ENCODE measurements around the gene ZNF771. TPM values are rescaled to one million over a fixed set of nuclear protein-coding genes. Genes with fewer than 3 reads are reported as not detected.

The ZNF771 gene
- total and polyA plus RNA-seq, 9 of the 15 experiments (the other 6 are each of a cell fraction or from before 2014, with no cell fraction given) = 1.5 to 12.6 (median 4.4) TPM

- peak; percentile 59; the same call in 1 of the 2 replicates for TF ChIP-seq ZKSCAN1 (IDR thresholded peaks at IDR 0.05; ENCODE audit: low read depth, low read length)
- TF ChIP-seq ARID1B (IDR thresholded peaks at IDR 0.05) = no peak; the same call in 1 of the 2 replicates
- TF ChIP-seq ZMIZ1 (IDR thresholded peaks at IDR 0.05; ENCODE audit: low read depth in 2 of 2, low read length in 2 of 2) = 0 out of 4 replicates have a peak, but pooled peaks of 1 of the 2 experiments have one; percentile 9
- no peak; a peak in 1 of 4 replicates for TF ChIP-seq NONO (IDR thresholded peaks at IDR 0.05; ENCODE audit: low read depth in 2 of 2, low read length in 1 of 2)
- TF ChIP-seq, protein P1, sequence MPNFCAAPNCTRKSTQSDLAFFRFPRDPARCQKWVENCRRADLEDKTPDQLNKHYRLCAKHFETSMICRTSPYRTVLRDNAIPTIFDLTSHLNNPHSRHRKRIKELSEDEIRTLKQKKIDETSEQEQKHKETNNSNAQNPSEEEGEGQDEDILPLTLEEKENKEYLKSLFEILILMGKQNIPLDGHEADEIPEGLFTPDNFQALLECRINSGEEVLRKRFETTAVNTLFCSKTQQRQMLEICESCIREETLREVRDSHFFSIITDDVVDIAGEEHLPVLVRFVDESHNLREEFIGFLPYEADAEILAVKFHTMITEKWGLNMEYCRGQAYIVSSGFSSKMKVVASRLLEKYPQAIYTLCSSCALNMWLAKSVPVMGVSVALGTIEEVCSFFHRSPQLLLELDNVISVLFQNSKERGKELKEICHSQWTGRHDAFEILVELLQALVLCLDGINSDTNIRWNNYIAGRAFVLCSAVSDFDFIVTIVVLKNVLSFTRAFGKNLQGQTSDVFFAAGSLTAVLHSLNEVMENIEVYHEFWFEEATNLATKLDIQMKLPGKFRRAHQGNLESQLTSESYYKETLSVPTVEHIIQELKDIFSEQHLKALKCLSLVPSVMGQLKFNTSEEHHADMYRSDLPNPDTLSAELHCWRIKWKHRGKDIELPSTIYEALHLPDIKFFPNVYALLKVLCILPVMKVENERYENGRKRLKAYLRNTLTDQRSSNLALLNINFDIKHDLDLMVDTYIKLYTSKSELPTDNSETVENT (CRISPR knock-in tag; IDR thresholded peaks at IDR 0.05) = no peak
- no peak for TF ChIP-seq ZC3H4 (CRISPR knock-in tag; IDR thresholded peaks at IDR 0.05; ENCODE audit: borderline replicate concordance)
- TF ChIP-seq SREBF1 (IDR thresholded peaks at IDR 0.05; ENCODE audit: borderline replicate concordance, low read depth, low read length) = no peak
- no peak; the same call in 1 of the 2 replicates for TF ChIP-seq ZBTB33 (CRISPR knock-in tag; IDR thresholded peaks at IDR 0.05)
- TF ChIP-seq HNRNPL (IDR thresholded peaks at IDR 0.05; ENCODE audit: low read depth, low read length) = no peak
- TF ChIP-seq, protein P2, sequence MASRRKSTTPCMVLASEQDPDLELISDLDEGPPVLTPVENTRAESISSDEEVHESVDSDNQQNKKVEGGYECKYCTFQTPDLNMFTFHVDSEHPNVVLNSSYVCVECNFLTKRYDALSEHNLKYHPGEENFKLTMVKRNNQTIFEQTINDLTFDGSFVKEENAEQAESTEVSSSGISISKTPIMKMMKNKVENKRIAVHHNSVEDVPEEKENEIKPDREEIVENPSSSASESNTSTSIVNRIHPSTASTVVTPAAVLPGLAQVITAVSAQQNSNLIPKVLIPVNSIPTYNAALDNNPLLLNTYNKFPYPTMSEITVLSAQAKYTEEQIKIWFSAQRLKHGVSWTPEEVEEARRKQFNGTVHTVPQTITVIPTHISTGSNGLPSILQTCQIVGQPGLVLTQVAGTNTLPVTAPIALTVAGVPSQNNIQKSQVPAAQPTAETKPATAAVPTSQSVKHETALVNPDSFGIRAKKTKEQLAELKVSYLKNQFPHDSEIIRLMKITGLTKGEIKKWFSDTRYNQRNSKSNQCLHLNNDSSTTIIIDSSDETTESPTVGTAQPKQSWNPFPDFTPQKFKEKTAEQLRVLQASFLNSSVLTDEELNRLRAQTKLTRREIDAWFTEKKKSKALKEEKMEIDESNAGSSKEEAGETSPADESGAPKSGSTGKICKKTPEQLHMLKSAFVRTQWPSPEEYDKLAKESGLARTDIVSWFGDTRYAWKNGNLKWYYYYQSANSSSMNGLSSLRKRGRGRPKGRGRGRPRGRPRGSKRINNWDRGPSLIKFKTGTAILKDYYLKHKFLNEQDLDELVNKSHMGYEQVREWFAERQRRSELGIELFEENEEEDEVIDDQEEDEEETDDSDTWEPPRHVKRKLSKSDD (conservative IDR thresholded peaks at IDR 0.05; ENCODE audit: low read length) = no peak
- no peak for TF ChIP-seq NFXL1 (CRISPR knock-in tag; IDR thresholded peaks at IDR 0.05)
- no peak for TF ChIP-seq ZNF311 (CRISPR knock-in tag; IDR thresholded peaks at IDR 0.05)
- peak; percentile 85 to 87 for TF ChIP-seq RAD21 (CRISPR knock-in tag; conservative IDR thresholded peaks at IDR 0.05 in 1 of 2, IDR thresholded peaks at IDR 0.05 in 1 of 2)
- TF ChIP-seq ZKSCAN8 (CRISPR knock-in tag; IDR thresholded peaks at IDR 0.05) = no peak
- TF ChIP-seq PRMT5 (CRISPR knock-in tag; IDR thresholded peaks at IDR 0.05) = no peak
These were observed 22.4 kb downstream of the ZNF771 start, which contains the start of gene DCTPP1 (continued) for GRCh38 chr16:30429678-30430427.

All from K562 (cell line).